Measurements from ENCODE around the gene HAUS6. TPM values are rescaled to one million over a fixed set of nuclear protein-coding genes. Genes with fewer than 3 reads are reported as not detected.
"Not testable (repeated sequence)": the region's sequence is repeated elsewhere in the genome, so short reads cannot be mapped to it uniquely, and the experiment has no call there.

The HAUS6 gene, protein sequence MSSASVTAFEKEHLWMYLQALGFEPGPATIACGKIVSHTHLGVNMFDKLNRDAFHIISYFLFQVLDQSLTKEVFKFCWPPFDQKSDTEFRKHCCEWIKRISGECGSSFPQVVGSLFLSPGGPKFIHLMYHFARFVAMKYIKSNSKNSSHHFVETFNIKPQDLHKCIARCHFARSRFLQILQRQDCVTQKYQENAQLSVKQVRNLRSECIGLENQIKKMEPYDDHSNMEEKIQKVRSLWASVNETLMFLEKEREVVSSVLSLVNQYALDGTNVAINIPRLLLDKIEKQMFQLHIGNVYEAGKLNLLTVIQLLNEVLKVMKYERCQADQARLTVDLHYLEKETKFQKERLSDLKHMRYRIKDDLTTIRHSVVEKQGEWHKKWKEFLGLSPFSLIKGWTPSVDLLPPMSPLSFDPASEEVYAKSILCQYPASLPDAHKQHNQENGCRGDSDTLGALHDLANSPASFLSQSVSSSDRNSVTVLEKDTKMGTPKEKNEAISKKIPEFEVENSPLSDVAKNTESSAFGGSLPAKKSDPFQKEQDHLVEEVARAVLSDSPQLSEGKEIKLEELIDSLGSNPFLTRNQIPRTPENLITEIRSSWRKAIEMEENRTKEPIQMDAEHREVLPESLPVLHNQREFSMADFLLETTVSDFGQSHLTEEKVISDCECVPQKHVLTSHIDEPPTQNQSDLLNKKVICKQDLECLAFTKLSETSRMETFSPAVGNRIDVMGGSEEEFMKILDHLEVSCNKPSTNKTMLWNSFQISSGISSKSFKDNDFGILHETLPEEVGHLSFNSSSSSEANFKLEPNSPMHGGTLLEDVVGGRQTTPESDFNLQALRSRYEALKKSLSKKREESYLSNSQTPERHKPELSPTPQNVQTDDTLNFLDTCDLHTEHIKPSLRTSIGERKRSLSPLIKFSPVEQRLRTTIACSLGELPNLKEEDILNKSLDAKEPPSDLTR
- total RNA-seq: 11.1 and 15.0 TPM in 2 replicates

DNA sequence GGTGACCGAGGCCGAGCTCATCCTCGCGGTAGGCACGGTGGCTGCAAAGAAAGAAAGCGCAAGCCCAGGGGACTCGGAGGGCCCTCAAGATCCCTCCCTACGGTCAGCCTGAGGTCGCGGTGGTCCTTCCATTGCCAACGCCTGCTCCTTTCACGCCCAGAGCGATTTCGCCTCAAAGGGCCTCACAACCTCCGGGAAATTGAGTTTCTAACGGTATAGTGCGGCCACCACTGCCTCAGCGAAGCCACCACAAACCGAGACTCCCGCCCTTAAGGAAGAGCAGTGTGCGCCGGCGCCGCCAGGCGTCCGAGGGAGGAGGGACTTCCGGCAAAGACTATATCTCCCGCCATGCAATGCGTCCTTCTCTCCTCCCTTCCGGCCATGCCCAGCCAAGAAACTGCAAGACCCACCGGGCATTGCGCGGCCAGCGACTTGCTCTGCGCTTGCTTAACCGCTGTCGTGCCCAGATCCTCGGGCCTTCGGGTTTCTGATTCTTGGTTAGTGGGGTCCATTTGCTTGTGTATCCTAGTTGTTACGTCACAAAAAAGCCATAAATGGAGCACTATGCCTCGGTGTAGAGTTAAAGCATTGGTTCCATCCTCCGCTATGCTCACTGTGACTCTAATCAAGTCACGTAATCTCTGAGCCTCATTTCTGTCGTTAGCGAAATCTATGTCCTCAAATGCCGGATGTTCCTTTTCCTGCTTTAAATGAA, at the start of gene HAUS6:
Gene HAUS6, minus strand, starts transcription at position 274 of the 715 bp plus-strand sequence. Its CDS starts 253 bp downstream, at position 21.
- peak; percentile 88 for DNase-seq (ENCODE audit: extremely low read depth, low read depth, low spot score)

GRCh38 chr9:19152160-19152498, 49.4 kb upstream of the HAUS6 start:
- not testable (repeated sequence) for DNase-seq (ENCODE audit: extremely low read depth, low read depth, low spot score)

GRCh38 chr9:19151425-19152159, 48.9 kb upstream of the HAUS6 start:
- DNase-seq (ENCODE audit: extremely low read depth, low read depth, low spot score): no peak

DNA sequence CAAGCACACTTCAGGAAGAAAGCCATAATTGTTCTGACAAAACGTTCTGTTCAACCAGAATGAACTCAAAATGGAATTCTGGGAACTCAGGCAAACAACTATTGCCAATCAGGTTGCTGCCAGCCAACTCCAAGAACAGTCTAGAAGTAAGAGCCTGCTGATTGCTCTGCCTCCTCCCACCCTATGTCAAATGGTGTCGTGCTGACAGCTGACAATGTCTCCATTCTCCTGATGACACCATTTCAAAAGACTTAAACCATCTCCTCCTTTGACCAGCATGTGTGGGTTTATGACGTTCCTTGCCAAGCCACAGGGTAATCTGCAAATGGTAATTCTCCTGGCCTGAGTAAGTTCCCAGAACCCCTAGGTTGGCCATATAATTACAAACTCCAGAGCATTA, 46.5 kb upstream of the HAUS6 start:
- DNase-seq (ENCODE audit: extremely low read depth, low read depth, low spot score): no peak

GRCh38 chr9:19148187-19148586, 45.5 kb upstream of the HAUS6 start:
- no peak for DNase-seq (ENCODE audit: extremely low read depth, low read depth, low spot score)

- DNase-seq (ENCODE audit: extremely low read depth, low read depth, low spot score): no peak
Measured at GRCh38 chr9:19146441-19147024, 43.8 kb upstream of the HAUS6 start.

GRCh38 chr9:19145881-19146280, 43.2 kb upstream of the HAUS6 start:
- DNase-seq (ENCODE audit: extremely low read depth, low read depth, low spot score): no peak

DNA sequence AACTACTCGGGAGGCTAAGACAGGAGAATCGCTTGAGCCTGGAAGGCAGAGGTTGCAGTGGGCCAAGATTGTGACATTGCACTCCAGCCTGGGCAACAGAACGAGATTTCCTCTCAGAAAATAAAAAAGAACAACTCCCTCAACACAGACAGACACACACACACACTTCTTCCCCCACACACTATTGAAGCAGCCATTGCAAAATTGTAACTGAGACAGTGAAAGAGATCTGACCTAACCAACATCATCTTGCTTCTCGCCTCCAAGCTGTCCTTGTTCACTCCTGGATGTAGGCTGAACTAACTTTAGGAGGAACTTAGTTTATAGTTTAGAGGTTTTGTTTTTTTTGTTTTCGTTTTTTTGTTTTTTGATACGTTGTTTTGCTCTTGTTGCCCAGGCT, 37.6 kb upstream of the HAUS6 start:
- DNase-seq (ENCODE audit: extremely low read depth, low read depth, low spot score): no peak

- no peak for DNase-seq (ENCODE audit: extremely low read depth, low read depth, low spot score)
Measured at GRCh38 chr9:19138084-19138483, 35.4 kb upstream of the HAUS6 start.

DNA sequence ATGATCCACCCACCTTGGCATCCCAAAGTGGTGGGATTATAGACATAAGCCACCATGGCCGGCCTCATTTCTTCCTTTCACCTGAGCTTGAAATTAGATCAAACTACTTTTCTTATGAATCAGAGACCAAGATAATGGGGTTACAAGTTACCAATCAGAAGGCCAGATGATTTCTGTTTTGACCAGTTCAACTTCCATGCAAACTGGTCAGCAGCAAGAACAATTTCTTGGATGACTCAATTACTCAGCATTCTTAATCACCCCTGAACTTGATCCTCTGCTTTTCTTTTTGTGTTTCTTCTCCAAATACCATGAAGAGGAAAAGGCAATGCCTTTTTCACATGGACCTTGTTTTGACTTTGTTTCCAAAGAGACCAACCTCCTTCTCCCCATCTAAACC, 34.6 kb upstream of the HAUS6 start:
- no peak for DNase-seq (ENCODE audit: extremely low read depth, low read depth, low spot score)

GRCh38 chr9:19136129-19136528, 33.4 kb upstream of the HAUS6 start:
- DNase-seq (ENCODE audit: extremely low read depth, low read depth, low spot score): no peak

DNA sequence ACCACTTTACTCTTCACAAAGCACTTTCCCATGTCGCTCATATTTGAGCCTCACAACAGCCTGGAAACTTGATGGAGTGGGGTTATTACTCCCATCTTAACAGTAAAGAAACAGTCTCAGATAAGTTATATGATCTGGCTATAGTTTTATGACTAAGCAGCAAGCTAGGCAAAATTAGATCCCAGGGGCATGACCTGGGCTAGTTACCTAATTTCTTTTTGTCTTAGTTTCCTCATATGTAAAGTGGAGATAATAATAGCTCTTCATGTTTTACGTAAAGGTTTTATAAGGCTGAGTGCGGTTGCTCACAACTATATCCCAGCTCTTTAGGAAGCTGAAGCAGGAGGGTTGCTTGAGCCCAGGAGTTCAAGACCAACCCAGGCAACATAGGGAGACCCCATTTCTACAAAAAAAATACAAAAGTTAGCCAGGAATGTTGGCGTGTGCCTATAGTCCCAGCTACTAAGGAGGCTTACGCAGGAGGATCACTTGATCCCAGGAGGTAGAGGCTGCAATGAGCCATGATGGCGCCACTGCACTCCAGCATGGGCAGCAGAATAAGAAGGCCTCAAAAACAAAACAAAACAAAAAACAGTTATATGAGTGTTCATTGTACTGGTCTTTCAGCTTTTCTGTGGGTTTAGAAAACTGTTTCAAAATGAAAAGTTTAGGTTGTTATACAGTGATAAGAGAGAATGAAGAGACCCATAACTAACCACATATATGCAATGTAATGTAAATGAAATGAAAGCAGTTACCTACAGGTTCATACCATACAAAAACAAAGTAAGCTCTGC, 31.0 kb upstream of the HAUS6 start:
- no peak for DNase-seq (ENCODE audit: extremely low read depth, low read depth, low spot score)

DNA sequence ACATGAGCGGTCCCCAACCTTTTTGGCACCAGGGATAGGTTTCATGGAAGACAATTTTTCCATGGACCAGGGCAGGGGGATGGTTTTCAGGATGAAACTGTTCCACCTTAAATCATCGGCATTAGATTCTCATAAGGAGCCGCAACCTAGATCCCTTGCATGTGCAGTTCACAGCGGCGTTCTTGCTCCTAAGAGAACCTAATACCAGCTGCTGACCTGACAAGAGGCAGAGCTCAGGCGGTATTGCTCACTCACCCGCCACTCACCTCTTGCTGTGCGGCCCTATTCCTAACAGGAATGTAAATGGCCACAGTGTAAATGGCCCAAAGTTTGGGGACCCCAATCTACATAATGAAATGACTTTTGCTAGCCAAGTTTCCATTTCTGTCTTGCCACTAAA, 27.7 kb upstream of the HAUS6 start:
- DNase-seq (ENCODE audit: extremely low read depth, low read depth, low spot score): no peak

- DNase-seq (ENCODE audit: extremely low read depth, low read depth, low spot score): no peak
Measured at GRCh38 chr9:19127871-19128500, 25.3 kb upstream of the HAUS6 start.

GRCh38 chr9:19124430-19124793, 21.7 kb upstream of the HAUS6 start:
- no peak for DNase-seq (ENCODE audit: extremely low read depth, low read depth, low spot score)

GRCh38 chr9:19122490-19123042, 19.9 kb upstream of the HAUS6 start:
- no peak for DNase-seq (ENCODE audit: extremely low read depth, low read depth, low spot score)

GRCh38 chr9:19120877-19121276, 18.2 kb upstream of the HAUS6 start:
- no peak for DNase-seq (ENCODE audit: extremely low read depth, low read depth, low spot score)

- no peak for DNase-seq (ENCODE audit: extremely low read depth, low read depth, low spot score)
Measured at GRCh38 chr9:19119801-19120440, 17.2 kb upstream of the HAUS6 start.

All from glomerular endothelial cell (primary cell).